ENCODE results near the gene FREY1.

The FREY1 gene

DNA sequence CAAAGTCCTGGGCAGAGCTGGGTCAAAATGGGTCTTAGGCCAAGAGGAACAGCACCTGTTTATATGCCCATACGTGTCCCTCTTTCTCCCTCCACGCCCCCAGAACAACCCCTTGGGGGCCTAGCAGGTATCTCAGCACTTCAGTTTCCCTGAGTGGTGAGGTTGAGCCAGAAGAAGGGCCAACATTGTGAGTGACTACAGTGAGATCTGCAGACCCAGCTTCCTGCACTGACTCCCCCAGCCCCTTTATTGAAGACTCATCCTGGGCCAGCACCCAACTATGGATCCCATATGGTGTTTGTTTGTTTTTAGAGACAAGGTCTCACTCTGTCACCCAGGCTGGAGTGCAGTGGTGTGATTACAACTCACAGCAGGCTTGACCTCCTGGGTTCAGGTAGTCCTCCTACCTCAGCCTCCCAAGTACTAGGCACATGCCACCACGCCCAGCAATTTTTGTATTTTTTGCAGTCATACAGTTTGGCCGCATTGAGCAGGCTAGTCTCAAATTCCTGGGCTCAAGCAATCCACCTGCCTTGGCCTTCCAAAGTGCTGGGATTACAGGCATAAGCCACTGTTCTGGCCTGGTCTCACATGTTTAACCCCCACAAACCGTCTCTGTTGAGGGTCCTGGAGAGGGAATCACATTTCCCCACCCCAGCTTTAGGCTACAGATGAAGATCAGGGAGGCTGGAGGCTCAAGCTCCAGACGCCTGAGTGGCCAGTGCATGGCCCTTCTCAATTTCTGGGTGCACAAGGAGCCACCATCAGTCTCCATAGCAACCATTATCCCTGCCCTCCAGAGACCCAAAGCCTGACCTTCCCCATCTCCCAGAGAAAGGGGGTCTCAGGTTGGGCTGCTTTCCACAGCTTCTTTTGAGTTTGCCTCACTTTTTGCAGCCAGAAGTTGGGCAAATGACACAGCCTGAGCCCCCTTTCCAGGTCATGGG, 13.7 kb upstream of the FREY1 start:
- Histone ChIP-seq H3K4me1 (ENCODE audit: control insufficient read depth, insufficient read depth, low read length) (no peaks in the 10 kb centered on the region; the same call in 1 of the 2 replicates), H3K4me3 (ENCODE audit: low read depth, low read length) (no peak overlapping the region), H3K27ac (ENCODE audit: extremely low read depth, low read depth, low read length) (no peak overlapping the region), H3K36me3 (ENCODE audit: control insufficient read depth in 2 of 2, insufficient read depth in 1 of 2, low read length in 2 of 2) (peaks cover 0 to 6% of the 10 kb centered on the region in 2 experiments; a peak in 1 of 3 replicates), H3K9me3 (ENCODE audit: control insufficient read depth, insufficient read depth, low read depth, low read length) (no peaks in the 10 kb centered on the region)
- ChIA-PET POLR2A (no interaction called here), CTCF (interaction anchor here (0.7 kb wide), 1 partner anchor 1304 kb away, joined by 3 read pairs; no protein-coding TSS in a partner anchor)
- TF ChIP-seq ZNF354C (tag by site-specific recombination; IDR thresholded peaks at IDR 0.05; ENCODE audit: borderline replicate concordance, low read depth) (no peak), ZIC2 (tag by site-specific recombination; IDR thresholded peaks at IDR 0.05) (peak; percentile 51), ZNF184 (tag by site-specific recombination; IDR thresholded peaks at IDR 0.05) (no peak)
- TF ChIP-seq, protein P1, sequence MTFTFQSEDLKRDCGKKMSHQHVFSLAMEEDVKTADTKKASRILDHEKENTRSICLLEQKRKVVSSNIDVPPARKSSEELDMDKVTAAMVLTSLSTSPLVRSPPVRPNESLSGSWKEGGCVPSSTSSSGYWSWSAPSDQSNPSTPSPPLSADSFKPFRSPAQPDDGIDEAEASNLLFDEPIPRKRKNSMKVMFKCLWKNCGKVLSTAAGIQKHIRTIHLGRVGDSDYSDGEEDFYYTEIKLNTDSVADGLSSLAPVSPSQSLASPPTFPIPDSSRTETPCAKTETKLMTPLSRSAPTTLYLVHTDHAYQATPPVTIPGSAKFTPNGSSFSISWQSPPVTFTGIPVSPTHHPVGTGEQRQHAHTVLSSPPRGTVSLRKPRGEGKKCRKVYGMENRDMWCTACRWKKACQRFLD (tag by site-specific recombination; IDR thresholded peaks at IDR 0.05): no peak

DNA sequence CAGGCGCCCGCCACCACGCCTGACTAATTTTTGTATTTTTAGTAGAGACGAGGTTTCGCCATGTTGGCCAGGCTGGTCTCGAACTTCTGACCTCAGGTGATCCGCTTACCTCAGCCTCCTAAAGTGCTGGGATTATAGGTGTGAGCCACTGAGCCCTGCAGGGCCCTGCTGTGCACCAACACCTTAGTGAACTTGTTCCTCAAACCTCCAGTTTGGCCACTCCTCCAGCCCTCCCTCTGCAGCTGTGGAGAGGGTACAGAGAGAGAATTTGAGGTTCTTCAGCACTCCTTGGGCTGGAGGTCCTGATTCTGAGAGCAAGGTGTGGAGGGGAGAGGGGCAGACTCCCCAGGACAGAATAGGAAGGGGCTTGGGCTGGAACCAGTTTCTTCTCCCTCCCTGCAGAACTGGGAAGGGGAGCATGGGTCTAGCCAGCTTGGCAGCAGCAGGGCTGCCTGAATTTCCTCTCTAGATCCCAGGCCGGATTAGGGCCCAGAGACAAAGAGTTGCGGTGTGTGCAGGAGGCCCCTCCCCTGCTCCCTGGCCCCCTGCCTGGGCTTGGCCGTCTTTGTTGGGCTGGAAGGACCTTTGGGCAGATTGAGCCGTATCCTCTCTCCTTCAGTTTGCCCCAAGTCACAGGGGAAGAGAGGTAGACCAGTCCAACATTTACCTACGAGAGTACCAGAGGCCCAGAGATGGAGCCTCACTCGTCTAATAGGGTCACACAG, 12.9 kb upstream of the FREY1 start:
- no peaks in the 10 kb centered on the region for H3K9me3 ChIP-seq (ENCODE audit: control insufficient read depth, insufficient read depth, low read depth, low read length)
- CTCF ChIA-PET: interaction anchor here (0.9 kb wide), 1 partner anchor 86 kb away, joined by 3 read pairs; no protein-coding TSS in a partner anchor

DNA sequence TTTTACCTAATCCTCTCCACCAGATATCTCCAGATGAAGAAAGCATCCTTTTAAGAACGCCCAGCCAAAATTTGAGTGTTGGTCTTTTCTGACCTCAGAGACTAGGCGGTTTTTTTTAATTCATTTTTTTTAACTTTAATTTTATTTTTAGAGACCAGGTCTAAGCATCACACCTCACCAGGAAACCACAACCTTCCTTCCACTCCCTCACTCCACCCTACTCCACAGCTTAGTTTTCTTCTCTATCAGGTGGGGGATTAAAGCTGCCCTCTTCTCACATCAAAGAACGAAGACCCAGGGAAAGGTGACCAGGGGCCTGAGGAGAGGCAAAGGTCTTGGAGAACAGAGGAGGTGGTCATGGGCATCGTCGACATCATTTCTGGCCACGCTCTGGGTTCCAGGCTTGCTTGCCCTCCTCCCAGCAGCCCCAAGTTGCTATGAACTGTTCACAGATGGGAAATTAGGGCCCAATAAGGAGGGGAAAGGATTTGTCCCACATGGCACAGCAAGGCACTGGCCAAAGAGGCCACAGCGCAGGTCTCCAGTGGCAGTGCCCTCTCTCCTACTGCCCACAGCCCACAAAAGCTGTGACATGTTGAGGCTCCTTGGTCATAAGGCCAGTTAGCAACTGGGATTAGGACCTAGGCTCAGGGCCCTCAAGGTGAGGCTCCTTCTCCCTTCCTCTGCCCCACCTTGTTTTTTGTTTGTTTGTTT, 12.0 kb upstream of the FREY1 start:
- ChIA-PET CTCF (interaction anchor here (0.9 to 1.5 kb wide), 3 partner anchors 11 to 87 kb away, joined by 3 read pairs; no protein-coding TSS in a partner anchor), POLR2A (interaction anchor here (1.3 to 1.4 kb wide), 2 partner anchors 10 to 72 kb away, joined by 6 to 10 read pairs; partner anchors contain the start of gene CRY2)
- Histone ChIP-seq H3K9me3 (ENCODE audit: control insufficient read depth, insufficient read depth, low read depth, low read length) (no peaks in the 10 kb centered on the region), H3K4me3 (ENCODE audit: low read depth, low read length) (no peak overlapping the region), H3K36me3 (ENCODE audit: control insufficient read depth in 2 of 2, insufficient read depth in 1 of 2, low read length in 2 of 2) (peaks cover 0 to 22% of the 10 kb centered on the region in 2 experiments; a peak in 1 of 3 replicates), H3K27ac (ENCODE audit: extremely low read depth, low read depth, low read length) (peak overlapping the region; percentile 46; the same call in 1 of the 2 replicates), H3K4me1 (ENCODE audit: control insufficient read depth, insufficient read depth, low read length) (no peaks in the 10 kb centered on the region; the same call in 1 of the 2 replicates)
- 0 out of 2 replicates have a peak, but pooled peaks have one; percentile 0 for TF ChIP-seq SP3 (tag by site-specific recombination; IDR thresholded peaks at IDR 0.05)
- no peak for TF ChIP-seq ZBTB8A (tag by site-specific recombination; IDR thresholded peaks at IDR 0.05)
- TF ChIP-seq ZNF664 (tag by site-specific recombination; IDR thresholded peaks at IDR 0.05): peak; percentile 42; the same call in 1 of the 2 replicates
- TF ChIP-seq, protein P2, sequence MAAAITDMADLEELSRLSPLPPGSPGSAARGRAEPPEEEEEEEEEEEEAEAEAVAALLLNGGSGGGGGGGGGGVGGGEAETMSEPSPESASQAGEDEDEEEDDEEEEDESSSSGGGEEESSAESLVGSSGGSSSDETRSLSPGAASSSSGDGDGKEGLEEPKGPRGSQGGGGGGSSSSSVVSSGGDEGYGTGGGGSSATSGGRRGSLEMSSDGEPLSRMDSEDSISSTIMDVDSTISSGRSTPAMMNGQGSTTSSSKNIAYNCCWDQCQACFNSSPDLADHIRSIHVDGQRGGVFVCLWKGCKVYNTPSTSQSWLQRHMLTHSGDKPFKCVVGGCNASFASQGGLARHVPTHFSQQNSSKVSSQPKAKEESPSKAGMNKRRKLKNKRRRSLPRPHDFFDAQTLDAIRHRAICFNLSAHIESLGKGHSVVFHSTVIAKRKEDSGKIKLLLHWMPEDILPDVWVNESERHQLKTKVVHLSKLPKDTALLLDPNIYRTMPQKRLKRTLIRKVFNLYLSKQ (tag by site-specific recombination; IDR thresholded peaks at IDR 0.05; ENCODE audit: borderline replicate concordance): no peak

More for the DNA sequence above, 12.9 kb upstream of the FREY1 start:
- no peak overlapping the region for H3K27ac ChIP-seq (ENCODE audit: extremely low read depth, low read depth, low read length)
- TF ChIP-seq ZNF394 (tag by site-specific recombination; IDR thresholded peaks at IDR 0.05; ENCODE audit: borderline replicate concordance) (no peak), ZFP41 (tag by site-specific recombination; IDR thresholded peaks at IDR 0.05; ENCODE audit: borderline replicate concordance) (no peak), ZNF335 (tag by site-specific recombination; conservative IDR thresholded peaks at IDR 0.05) (peak; percentile 29; the same call in 1 of the 2 replicates), ZNF24 (tag by site-specific recombination; IDR thresholded peaks at IDR 0.05) (no peak), ZNF214 (tag by site-specific recombination; IDR thresholded peaks at IDR 0.05; ENCODE audit: borderline replicate concordance) (no peak), ZNF621 (tag by site-specific recombination; IDR thresholded peaks at IDR 0.05) (no peak), SALL2 (tag by site-specific recombination; IDR thresholded peaks at IDR 0.05; ENCODE audit: borderline replicate concordance) (no peak)
- TF ChIP-seq, protein P3, sequence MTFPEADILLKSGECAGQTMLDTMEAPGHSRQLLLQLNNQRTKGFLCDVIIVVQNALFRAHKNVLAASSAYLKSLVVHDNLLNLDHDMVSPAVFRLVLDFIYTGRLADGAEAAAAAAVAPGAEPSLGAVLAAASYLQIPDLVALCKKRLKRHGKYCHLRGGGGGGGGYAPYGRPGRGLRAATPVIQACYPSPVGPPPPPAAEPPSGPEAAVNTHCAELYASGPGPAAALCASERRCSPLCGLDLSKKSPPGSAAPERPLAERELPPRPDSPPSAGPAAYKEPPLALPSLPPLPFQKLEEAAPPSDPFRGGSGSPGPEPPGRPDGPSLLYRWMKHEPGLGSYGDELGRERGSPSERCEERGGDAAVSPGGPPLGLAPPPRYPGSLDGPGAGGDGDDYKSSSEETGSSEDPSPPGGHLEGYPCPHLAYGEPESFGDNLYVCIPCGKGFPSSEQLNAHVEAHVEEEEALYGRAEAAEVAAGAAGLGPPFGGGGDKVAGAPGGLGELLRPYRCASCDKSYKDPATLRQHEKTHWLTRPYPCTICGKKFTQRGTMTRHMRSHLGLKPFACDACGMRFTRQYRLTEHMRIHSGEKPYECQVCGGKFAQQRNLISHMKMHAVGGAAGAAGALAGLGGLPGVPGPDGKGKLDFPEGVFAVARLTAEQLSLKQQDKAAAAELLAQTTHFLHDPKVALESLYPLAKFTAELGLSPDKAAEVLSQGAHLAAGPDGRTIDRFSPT (tag by site-specific recombination; IDR thresholded peaks at IDR 0.05): no peak
- TF ChIP-seq, protein P4, sequence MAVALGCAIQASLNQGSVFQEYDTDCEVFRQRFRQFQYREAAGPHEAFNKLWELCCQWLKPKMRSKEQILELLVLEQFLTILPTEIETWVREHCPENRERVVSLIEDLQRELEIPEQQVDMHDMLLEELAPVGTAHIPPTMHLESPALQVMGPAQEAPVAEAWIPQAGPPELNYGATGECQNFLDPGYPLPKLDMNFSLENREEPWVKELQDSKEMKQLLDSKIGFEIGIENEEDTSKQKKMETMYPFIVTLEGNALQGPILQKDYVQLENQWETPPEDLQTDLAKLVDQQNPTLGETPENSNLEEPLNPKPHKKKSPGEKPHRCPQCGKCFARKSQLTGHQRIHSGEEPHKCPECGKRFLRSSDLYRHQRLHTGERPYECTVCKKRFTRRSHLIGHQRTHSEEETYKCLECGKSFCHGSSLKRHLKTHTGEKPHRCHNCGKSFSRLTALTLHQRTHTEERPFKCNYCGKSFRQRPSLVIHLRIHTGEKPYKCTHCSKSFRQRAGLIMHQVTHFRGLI (tag by site-specific recombination; IDR thresholded peaks at IDR 0.05): 0 out of 2 replicates have a peak, but pooled peaks have one; percentile 18
- no peak overlapping the region for H3K4me3 ChIP-seq (ENCODE audit: low read depth, low read length)
- H3K36me3 ChIP-seq (ENCODE audit: control insufficient read depth in 2 of 2, insufficient read depth in 1 of 2, low read length in 2 of 2): peaks cover 0 to 14% of the 10 kb centered on the region in 2 experiments; a peak in 1 of 3 replicates
- H3K4me1 ChIP-seq (ENCODE audit: control insufficient read depth, insufficient read depth, low read length): no peaks in the 10 kb centered on the region; the same call in 1 of the 2 replicates
- POLR2A ChIA-PET: no interaction called here

All from HEK293 (cell line).